IPS DF 6.9 (cell line): ENCODE data around the gene TREX2.

Experiments
- DNase-seq: peaks from one replicate; pipeline ENCODE4 v3.0.0-alpha.2; 2013; ENCODE audit warnings: low read depth, low spot score
- H3K27ac ChIP-seq: one replicate; pipeline ENCODE4 v1.5.1; 2013; ENCODE audit warnings: low read length, control low read depth
- H3K27me3 ChIP-seq: 2 replicates; pipeline ENCODE4 v1.6.1; 2013; ENCODE audit warnings: mild to moderate bottlenecking, low read length; ENCODE audit not compliant: control insufficient read depth, insufficient read depth
- H3K36me3 ChIP-seq: 2 replicates; pipeline ENCODE4 v1.6.1; 2013; ENCODE audit warnings: low read length; ENCODE audit not compliant: control insufficient read depth, insufficient read depth
- H3K4me1 ChIP-seq: 2 replicates; pipeline ENCODE4 v1.6.1; 2013; ENCODE audit warnings: low read length; ENCODE audit not compliant: control insufficient read depth, insufficient read depth
- H3K4me3 ChIP-seq: 2 replicates; pipeline ENCODE4 v1.5.1; 2013; ENCODE audit warnings: mild to moderate bottlenecking, low read length
- H3K9me3 ChIP-seq: 2 replicates; pipeline ENCODE4 v1.6.1; 2013; ENCODE audit warnings: low read length, inconsistent platforms; ENCODE audit not compliant: control insufficient read depth, insufficient read depth
- WGBS: extraction: QIAGEN DNeasy Blood & Tissue Kit; methylation state at CpG from one replicate; pipeline ENCODE4 v1.1.7; 2013; ENCODE audit warnings: mixed read lengths, missing lambda C conversion rate; ENCODE audit not compliant: insufficient read length, insufficient coverage; 5-methylcytosine and 5-hydroxymethylcytosine counted together

Gene TREX2

GRCh38 chrX:153446950-153447580 lies 1.2 kb upstream of the TREX2 start:
- Histone ChIP-seq H3K4me1 (no peaks in the 10 kb centered on the region; the same call in 1 of the 2 replicates), H3K36me3 (no peaks in the 10 kb centered on the region), H3K27me3 (no peaks in the 10 kb centered on the region), H3K27ac (no peak overlapping the region), H3K9me3 (no peaks in the 10 kb centered on the region), H3K4me3 (no peak overlapping the region)
- no peak for DNase-seq
- WGBS, result no CpG with 5 or more reads among the region's 17 CpGs

- H3K4me1 ChIP-seq, result no peaks in the 10 kb centered on the region; the same call in 1 of the 2 replicates
- no peaks in the 10 kb centered on the region for H3K9me3 ChIP-seq
- H3K27ac ChIP-seq, result no peak overlapping the region
- no CpG with 5 or more reads among the region's 10 CpGs for WGBS
- no peaks in the 10 kb centered on the region for H3K36me3 ChIP-seq
- DNase-seq, result no peak
- H3K4me3 ChIP-seq, result no peak overlapping the region
- no peaks in the 10 kb centered on the region for H3K27me3 ChIP-seq
These were observed 730 bp upstream of the TREX2 start for GRCh38 chrX:153446636-153446936.

DNA sequence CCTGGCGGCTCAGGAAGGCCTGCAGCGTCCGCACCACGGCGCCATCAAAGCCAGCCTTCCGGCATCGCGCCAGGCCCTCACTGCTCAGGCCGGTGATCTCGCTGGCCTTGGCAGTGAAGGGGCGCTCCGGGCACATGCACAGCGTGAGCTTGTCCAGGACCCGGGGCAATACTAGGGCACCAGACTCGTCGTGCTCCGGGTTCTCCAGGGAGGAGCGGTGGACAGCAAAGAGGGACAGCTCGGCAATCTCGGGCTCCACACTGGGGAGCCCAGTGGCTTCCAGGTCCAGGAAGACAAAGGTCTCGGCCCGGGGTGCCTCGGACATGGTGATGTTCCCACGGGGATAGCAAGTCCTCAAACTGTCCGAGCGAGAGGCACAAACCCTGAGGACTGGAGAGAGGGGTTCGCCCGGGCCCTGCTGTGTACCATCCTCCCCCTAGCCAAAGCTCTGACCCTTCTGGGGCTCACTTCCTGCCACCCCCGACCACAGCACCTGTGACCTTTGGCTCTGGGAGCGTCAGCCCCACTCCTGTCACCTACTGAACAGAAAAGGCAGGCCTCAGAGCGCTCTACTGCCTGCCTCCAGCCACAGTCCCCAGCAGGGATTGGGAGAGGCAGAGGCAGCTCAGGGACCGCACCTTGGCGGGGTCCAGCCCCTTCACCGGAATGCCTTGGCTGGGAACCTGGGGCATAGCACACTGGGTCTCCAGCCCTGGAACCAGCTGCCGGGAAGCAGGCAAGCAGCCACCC lies 575 bp downstream of the TREX2 start:
- Histone ChIP-seq H3K27me3 (no peaks in the 10 kb centered on the region), H3K27ac (no peak overlapping the region), H3K36me3 (no peaks in the 10 kb centered on the region), H3K4me3 (no peak overlapping the region), H3K4me1 (no peaks in the 10 kb centered on the region; the same call in 1 of the 2 replicates), H3K9me3 (no peaks in the 10 kb centered on the region)
- no CpG with 5 or more reads among the region's 35 CpGs for WGBS
- DNase-seq, result no peak

DNA sequence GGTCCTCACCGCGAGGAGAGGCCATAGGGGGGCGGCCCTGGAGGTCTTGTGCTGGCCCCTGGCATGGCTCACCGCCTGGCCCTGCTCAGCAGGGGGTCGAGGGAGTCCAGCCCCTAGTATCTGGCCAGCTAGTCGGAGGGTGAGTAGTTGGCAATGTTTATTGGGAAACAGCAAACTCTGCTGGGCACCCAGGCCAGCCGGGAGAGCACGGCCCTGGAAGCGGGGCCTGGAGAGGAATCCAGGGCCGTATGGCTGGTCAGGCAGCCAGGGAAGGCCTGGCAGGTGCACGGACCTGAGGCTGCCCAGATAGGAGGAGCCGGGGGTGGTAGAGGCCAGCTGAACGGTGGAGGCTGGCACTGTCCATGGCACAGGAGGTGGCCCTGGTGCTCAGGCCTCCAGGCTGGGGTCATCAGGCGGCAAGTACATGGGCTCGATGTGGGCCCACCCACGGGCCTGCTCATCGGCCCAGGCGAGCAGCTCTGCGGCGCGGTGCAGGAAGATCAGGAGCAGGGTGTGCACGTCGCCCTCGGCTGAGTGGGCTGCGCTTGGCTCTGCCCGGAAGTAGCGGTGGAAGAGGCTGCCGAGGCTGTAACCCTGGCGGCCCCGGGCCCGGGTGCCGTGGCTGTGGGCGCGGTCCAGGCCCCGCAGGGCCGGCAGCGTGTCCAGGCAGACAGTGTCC lies 1.4 kb downstream of the TREX2 start:
- Histone ChIP-seq H3K36me3 (no peaks in the 10 kb centered on the region), H3K27ac (no peak overlapping the region)

DNA sequence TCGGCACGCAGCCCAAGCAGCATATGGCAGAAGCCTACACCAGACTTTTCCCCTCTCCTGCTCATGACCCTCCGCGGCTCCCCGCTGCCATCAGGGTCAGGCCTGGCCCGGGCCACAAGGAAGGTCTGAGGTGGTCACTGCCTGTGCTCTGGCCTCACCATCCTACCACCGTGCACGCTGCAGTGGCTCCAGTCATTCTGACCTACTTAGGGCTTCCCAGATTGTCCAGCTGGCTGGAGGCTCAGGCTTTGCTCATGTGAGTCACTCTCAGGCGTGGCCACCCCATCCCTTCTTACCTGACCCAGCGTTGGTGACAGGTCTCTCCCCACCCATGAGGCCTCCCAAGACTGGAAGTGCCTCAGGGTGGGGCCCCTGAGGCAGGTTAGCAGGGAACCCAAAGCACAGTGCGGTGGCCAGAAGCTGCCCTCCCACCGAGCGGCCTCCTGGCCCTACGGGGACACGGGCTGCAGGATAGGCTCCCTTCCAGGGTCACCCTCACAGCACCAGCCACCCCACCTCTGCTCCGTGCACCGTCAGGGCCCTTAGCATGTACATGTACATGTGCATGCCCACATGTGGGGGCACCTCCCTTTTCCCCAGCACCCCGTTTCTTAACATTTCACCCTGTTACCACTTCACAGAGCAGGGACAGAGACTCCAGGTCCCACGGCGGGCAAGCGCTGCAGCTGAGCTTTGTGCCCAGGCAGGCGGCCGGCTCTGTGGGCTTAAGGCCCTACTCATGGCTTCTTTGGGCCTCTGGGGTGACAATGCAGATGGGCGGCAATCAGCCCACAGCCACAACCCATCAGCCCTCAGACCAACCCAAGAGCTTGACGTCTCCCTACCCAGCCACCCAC lies 2.2 kb downstream of the TREX2 start:
- no peaks in the 10 kb centered on the region for H3K36me3 ChIP-seq
- no peaks in the 10 kb centered on the region for H3K27me3 ChIP-seq
- H3K9me3 ChIP-seq, result no peaks in the 10 kb centered on the region
- H3K4me1 ChIP-seq, result no peaks in the 10 kb centered on the region; the same call in 1 of the 2 replicates
- DNase-seq, result no peak
- no peak overlapping the region for H3K4me3 ChIP-seq
- H3K27ac ChIP-seq, result no peak overlapping the region
- no CpG with 5 or more reads among the region's 25 CpGs for WGBS

More for the DNA sequence above, 1.4 kb downstream of the TREX2 start:
- Histone ChIP-seq H3K27me3 (no peaks in the 10 kb centered on the region), H3K4me3 (no peak overlapping the region), H3K9me3 (no peaks in the 10 kb centered on the region), H3K4me1 (no peaks in the 10 kb centered on the region; the same call in 1 of the 2 replicates)
- no peak for DNase-seq
- WGBS, result no CpG with 5 or more reads among the region's 37 CpGs

DNA sequence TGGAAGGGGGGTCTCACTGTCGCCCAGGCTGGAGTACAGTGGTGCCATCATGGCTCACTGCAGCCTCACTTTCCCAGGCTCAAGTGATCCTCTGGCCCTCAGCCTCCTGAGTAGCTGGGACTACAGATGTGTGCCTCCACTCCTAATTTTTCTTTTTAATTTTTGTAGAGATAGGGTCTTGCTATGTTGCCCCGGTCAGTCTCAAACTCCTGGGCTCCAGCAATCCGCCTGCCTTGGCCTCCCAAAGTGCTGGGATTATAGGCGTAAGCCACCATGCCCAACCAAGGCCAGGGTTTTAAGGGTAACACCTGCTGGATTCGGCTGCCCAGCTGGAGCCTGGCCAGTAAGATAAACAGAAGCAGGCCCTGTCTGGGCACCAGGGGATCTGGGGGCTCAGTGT lies 3.4 kb downstream of the TREX2 start:
- no CpG with 5 or more reads among the region's 5 CpGs for WGBS
- no peaks in the 10 kb centered on the region for H3K36me3 ChIP-seq
- H3K9me3 ChIP-seq, result no peaks in the 10 kb centered on the region
- no peak for DNase-seq
- H3K4me3 ChIP-seq, result no peak overlapping the region
- no peak overlapping the region for H3K27ac ChIP-seq
- H3K27me3 ChIP-seq, result no peaks in the 10 kb centered on the region
- no peaks in the 10 kb centered on the region; the same call in 1 of the 2 replicates for H3K4me1 ChIP-seq

- H3K9me3 ChIP-seq, result no peaks in the 10 kb centered on the region
- WGBS, result no CpG with 5 or more reads among the region's 9 CpGs
- DNase-seq, result no peak
- no peaks in the 10 kb centered on the region for H3K36me3 ChIP-seq
- no peaks in the 10 kb centered on the region for H3K27me3 ChIP-seq
- H3K27ac ChIP-seq, result no peak overlapping the region
- H3K4me3 ChIP-seq, result no peak overlapping the region
- H3K4me1 ChIP-seq, result no peaks in the 10 kb centered on the region; the same call in 1 of the 2 replicates
These were observed 3.9 kb downstream of the TREX2 start for GRCh38 chrX:153441981-153442380.

DNA sequence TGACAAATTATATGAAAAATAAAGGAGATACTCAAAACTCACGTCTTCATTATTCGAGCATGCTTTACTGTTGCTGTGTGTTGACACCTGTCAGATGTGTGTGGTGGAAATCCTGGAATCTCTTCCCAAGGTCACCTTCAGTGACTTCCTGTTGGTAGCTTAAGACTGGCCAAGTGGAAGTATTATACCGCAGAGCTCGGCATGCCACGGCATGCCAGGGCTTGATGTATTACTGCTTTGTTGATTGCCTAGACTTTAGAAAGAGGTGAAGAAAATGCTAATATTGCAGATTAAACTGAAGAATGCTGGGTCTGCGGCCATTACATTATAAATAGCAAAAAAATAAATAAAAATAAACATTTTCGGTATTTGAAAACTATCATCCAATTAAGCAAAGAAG lies 4.6 kb downstream of the TREX2 start:
- no peak overlapping the region for H3K27ac ChIP-seq
- no peaks in the 10 kb centered on the region for H3K36me3 ChIP-seq
- WGBS, result no CpG with 5 or more reads among the region's 7 CpGs
- H3K4me3 ChIP-seq, result no peak overlapping the region
- no peaks in the 10 kb centered on the region for H3K9me3 ChIP-seq
- no peaks in the 10 kb centered on the region for H3K27me3 ChIP-seq
- no peak for DNase-seq
- H3K4me1 ChIP-seq, result no peaks in the 10 kb centered on the region

GRCh38 chrX:153440556-153441135 lies 5.2 kb downstream of the TREX2 start:
- Histone ChIP-seq H3K36me3 (no peaks in the 10 kb centered on the region), H3K27me3 (no peaks in the 10 kb centered on the region), H3K4me1 (no peaks in the 10 kb centered on the region), H3K27ac (no peak overlapping the region), H3K9me3 (no peaks in the 10 kb centered on the region), H3K4me3 (no peak overlapping the region)
- no CpG with 5 or more reads among the region's 13 CpGs for WGBS
- DNase-seq, result no peak

GRCh38 chrX:153439977-153440376 lies 5.9 kb downstream of the TREX2 start:
- no peak overlapping the region for H3K4me3 ChIP-seq
- WGBS, result no CpG with 5 or more reads among the region's 4 CpGs
- no peaks in the 10 kb centered on the region for H3K4me1 ChIP-seq
- no peaks in the 10 kb centered on the region for H3K27me3 ChIP-seq
- no peaks in the 10 kb centered on the region for H3K9me3 ChIP-seq
- no peaks in the 10 kb centered on the region for H3K36me3 ChIP-seq
- no peak overlapping the region for H3K27ac ChIP-seq
- DNase-seq, result no peak
